Right renal pelvis (tissue), 4 donors: ENCODE data around the gene RGS7. TPM values are rescaled to one million over a fixed set of nuclear protein-coding genes. Genes with fewer than 3 reads are reported as not detected.
A peak's percentile ranks its signal among the peaks of the same experiment; 100 is the strongest.
"Not testable (repeated sequence)": the region's sequence is repeated elsewhere in the genome, so short reads cannot be mapped to it uniquely, and the experiment has no call there.

Source experiments
- DNase-seq, 4 donors: peaks; one replicate each; pipeline ENCODE4 v3.0.0-alpha.2; 2013; ENCODE audit warnings: low read depth in 4 of 4, low spot score in 3 of 4, missing footprints in 1 of 4
- polyA plus RNA-seq, 4 donors: library from polyadenylated mRNA; unstranded; fragments of 120-200 nt; gene quantifications; one replicate each; pipeline ENCODE4 v1.2.1, GENCODE V29; 2013; ENCODE audit not compliant: insufficient read length in 4 of 4

Gene RGS7
- polyA plus RNA-seq, 4 donors = 5.3 to 6.5 (median 6.2) TPM

DNA sequence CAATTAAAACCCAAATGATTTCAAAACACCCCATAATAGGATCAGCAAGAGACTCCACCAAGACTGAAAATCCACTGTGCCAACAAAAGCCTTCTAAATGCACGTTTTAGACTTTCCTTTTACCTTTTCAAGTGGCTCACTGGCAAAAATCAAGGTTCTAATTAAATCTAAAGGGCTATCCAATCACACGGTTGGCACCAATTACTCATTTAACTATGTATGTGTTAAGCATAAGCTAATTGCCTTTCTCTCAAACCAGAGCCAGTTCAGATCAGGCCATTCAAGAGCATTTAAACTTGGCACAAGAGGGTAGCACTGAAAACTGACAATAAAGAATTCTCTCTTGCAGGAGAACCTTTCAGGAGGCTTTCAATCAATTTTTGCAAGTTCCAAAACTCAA is 139.5 kb downstream of the RGS7 start:
- no peak for DNase-seq

DNA sequence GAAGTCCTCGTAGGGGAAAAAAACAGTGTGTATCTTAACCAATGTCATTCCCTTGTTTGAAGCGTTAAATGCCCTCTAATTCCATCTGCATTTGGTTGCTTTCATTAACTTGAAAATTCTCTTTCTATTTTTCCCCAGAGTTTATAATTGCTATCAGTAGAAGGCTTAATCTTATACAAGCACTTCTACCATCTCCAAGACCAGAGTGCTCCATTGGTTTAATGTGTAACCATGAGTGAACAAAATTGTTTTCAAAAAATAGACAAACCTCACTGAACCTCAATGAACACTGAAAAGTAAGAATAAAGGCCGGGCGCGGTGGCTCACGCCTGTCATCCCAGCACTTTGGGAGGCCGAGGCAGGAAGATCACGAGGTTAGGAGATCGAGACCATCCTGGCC is 141.3 kb downstream of the RGS7 start:
- DNase-seq = no peak

DNA sequence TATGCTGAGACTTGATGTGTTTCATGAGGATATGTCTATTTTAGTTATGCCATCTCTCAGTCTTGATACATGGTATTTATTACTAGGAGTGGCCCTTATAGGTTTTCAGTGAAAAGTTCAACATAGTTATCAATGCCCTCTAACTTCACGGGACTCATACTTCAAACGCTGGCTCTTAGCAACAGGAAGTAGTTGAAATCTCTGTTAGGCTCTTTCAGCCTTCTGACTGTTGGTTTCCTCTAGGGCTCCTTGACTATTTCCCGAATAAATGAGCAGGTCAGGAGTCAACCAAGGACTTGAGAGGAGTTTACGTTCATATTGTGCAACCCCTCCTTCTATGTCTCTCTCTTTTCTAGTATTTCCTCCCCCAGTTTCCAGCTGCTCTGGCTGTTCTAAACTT is 141.8 kb downstream of the RGS7 start:
- DNase-seq = no peak

DNA sequence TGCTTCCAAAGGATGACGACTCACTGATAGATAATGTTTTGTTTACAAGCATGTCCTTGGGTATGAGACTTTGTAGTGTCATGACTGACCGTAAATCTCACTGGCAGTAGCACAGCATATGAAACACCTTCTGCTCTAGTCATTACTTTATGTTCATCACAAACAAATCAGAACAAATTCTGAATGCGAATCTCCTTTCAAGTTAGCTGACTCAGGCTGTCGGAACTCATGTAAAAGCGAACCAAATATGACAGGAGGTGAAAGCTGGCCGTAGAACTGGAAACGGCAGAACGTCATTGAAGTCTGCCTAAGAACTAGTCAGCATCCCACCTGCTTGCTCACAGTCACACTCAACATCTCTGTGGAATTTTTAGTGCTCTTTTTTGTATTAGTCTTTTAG is 143.9 kb downstream of the RGS7 start:
- DNase-seq = no peak

DNA sequence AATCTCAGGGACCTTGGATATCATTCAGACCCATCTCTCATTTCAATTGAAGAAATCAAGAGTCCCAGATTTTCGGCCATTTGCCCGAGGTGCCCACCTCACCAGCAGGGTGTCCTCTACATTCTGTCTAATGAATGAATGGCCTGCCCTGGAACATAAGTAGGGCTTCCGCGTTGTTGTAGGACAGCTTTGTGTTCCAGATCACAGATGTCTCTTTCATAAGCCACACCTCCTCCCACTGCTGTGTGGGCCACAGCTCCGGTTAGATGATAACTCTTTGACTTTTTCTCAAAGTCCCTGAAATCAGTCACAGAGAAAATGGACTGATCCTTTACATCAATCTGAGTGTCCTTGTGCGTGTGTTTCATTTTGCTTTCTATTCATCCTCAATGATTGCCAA is 144.4 kb downstream of the RGS7 start:
- DNase-seq = no peak

DNA sequence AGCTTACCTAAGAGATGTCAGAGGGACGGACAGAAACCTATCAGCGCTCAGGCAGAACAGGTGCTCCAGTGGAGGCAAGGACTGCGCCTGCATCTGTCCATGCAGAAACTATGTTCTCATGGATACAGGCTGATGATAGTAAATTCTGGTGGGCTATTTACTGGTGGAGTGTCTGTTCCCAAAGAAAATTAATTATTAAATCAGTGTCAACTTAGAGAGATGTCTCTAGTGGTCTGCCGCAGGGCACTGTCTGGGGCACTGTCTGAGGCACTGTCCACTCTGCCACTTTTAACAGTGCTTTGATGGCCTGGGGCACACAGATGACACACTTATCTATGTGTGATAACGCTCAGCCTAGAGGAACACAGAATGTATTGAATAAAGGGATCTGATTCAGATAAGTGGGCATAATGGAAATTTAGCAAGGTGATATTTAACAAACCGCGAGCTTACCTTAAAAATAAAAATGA is 148.1 kb downstream of the RGS7 start:
- no peak for DNase-seq

DNA sequence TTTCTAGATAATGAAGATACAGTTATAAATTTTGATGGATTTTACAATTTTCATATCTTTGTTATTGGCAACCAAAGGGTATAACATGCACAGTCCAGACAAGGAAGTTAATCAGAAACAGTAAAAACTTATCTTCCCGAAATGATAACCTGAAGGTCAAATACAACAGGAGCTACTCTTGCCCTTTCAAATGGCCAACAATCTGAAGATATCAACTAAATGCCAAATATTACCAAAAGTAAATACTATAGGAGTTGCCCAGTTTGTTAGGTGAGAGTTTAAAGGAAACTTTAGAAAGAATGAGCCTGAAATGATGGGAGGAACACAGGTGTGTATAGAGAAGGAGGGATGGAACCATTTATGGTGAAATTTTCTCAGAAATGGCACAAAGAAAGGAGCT is 153.2 kb downstream of the RGS7 start:
- DNase-seq = no peak

DNA sequence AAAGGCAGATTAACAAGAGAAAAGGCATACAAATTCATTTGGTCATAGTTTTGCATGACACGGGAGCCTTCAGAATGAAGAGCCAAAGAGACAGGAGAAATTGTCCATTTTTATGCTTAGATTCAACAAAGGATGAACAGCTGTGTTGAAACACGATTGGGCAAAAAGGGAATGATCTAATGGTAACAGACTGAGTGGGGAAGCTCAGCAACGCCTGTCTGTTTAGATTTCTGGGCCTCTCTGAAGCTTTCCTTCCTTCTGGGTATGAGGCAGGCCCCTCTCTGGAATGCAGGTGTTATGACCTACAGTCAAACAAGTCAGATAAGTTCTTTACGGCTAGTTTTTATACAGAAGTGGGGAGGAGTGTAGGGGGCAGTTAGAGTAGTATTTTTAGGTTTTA is 154.6 kb downstream of the RGS7 start:
- DNase-seq = no peak

DNA sequence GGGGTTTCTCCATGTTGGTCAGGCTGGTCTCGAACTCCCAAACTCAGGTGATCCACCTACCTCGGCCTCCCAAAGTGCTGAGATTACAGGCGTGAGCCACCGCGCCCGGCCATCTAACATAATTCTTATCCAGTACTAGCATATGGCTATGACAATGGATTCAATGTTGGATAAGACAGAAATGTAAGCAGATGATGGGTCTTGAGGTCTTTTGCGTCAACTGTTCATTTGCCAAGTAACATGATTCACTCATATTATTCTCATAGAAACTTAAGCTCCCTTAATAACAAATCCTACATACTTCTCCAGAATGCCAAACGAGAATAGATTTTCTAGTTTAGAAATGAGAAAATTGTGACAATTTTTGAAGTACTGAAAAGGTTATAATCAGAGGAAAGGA is 170.3 kb downstream of the RGS7 start:
- DNase-seq = no peak

DNA sequence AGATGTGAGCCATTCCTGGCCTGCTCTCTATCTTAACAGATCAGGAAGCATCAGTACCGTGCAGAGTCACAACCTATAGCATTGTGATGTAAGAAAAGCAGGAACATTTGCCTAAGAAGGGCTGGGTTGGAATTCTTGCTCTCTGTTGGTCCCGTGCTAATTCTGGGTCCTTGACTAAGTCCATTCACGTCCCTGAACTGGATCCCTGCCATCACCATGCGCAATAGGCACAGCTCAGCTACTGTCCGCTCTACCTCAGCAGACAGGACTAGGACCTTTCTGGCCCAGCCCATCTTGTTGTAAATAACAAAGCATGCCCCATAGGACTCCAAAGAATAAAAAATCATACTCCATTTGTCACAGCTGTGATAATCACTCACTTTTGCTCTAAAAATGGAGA is 175.0 kb downstream of the RGS7 start:
- DNase-seq = no peak

DNA sequence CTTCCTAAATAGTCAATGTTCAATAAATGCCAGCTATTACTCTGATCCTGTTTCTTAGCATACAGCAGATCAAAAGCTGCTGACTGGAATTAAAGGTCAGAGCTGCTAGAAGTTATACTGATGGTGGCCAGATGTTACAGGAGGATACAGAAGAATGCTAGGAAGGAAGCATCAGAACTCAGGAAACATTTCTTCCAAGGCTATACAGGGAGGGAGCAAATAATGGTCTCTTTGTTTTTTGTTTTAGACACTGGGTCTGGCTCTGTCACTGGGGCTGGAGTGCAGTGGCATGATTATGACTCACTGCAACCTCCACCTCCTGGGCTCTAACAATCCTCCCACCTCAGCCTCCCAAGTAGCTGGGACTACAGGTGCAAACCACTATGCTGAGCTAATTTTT is 175.5 kb downstream of the RGS7 start:
- no peak for DNase-seq

DNA sequence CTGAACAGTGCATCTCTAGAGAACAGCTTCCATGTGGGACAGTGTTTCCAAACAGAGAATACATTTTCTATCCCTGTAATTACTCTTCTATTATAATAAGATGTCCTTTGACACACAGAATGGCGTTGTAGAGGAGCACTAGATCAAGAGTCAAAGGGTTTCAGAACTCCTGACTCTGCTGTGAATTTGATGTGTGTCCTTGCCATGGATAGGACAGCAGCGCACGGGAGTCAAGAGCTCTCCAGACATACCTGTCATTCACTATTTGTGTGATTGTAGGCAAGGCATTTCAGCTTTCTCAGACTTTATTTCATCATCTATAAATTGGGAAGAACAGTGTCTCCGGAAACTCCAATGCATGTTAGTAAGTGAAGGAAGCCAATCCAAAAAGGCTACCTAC is 176.4 kb downstream of the RGS7 start:
- DNase-seq = no peak

DNA sequence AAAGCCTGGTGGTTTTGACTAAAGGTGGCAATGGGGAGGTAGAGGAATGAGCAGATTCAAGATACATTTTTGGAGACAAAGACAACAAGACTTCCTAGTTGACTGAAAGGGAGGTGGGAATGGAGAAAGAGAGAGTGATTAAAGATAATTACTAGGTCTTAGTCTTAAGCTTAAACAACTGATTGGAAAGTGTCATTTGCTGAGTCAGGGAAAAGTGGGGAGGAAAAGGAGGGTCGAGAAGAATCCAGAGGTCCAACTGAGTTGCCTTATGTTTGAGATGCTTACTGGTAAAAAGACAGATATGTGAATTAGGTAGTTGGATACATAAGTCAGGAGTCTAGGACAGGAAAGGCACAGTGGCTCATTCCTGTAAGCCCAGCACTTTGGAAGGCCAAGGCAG is 179.3 kb downstream of the RGS7 start:
- no peak for DNase-seq

DNA sequence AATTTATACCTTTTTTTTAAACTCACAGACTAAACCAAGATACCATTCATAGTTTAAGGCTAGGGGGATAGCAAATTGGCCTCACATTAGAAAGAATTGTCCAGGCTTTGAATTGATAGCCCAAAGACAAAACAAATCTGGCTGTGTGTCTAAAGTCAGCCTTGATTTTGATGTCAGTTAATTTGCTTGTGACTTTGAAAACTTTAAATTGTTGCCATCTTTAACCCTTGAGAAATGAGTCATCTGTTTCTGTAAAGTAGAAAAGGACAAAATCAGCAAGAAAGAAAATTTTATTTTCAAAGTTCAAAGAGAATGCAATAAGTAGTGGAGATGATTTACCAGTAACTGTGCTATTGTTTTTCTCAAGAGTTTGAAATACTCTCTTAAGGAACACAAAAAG is 184.5 kb downstream of the RGS7 start:
- DNase-seq = peak in 2 of 4 donors; percentile 28 to 57

DNA sequence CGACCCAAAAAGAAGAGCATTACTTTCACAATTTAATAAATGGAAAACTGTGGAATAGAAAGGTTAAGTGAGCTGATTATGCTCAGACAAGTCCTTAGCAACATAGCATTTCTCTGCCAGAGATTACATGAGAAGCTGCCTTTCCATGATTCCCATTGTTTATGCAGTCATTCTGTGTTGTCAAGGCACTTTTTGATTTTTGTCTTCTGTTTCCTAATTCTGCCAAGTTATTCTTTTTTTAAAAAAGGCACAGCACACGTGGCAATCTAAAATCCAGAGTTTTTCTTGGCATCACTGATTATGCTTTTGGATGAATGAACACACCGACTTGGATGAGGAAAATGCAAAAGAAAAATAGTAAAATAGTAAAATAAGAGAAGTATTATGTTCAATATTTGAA is 185.0 kb downstream of the RGS7 start:
- peak in 1 of 4 donors; percentile 20 for DNase-seq

DNA sequence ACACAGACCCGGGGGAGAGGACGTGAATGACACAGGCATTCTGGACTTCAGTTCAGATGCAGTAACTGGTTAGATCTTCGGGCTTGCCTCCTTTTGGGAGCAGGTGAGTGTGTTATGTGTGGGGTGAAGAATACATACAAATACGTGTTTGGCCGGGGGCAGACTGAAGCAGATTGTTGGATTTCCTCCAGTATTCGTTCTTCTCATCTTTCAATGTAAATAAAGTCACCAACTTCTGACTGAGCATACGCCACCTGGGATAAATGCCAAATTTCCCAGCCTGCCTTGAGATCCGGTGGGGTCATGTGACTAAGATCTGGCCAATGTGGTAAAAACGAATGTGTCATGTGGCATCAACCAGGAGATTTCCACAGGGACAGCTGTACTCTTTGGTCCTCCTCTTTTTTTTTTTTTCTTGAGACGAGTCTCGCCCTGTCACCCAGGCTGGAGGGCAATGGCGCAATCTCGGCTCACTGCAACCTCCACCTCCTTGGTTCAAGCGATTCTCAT is 189.8 kb downstream of the RGS7 start:
- DNase-seq = no peak

DNA sequence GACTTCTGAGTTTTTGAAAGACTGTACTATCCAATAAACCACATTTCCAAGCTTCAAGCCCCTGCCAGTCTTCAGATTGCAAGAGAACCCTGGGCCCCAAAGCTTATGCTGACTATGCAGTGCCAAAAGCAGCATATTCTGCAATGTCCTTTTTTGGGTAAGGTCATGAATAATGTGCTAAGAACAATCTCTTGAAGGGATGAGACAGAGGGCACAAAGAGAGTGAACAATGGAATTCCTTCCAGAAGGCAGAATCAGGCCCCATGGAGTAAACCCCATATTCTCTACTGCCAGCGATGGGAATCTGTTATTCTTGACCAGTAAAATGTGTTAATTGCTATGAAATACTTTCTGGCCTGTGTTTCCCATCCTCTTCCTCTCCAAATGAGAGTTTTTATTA is 190.4 kb downstream of the RGS7 start:
- no peak for DNase-seq

DNA sequence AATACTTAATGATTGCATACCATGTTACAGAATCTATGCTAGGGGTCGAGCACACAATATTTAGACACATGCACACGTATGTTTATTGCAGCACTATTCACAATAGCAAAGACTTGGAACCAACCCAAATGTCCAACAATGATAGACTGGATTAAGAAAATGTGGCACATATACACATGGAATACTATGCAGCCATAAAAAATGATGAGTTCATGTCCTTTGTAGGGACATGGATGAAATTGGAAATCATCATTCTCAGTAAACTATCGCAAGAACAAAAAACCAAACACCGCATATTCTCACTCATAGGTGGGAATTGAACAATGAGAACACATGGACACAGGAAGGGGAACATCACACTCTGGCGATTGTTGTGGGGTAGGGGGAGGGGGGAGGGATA is 191.7 kb downstream of the RGS7 start:
- DNase-seq = not testable (repeated sequence)

DNA sequence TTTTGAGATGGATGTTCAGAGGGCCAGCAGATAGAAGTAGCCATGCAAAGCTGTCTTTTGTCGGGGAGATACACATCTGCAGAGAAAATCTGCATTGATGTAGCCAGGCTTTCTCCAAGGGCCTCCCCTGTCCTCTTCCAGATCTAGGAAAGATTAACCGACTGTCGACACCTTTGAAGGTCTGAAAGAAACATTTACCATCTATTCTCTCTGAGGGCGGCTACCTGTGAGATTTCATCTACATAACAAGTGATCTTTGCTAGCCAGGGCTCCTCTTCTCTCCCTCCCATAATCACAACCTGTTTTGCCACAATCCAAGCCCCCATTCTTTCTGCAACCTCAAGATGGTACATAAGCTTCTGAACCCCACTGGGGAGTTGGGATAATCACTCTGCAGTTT is 193.6 kb downstream of the RGS7 start:
- no peak for DNase-seq

DNA sequence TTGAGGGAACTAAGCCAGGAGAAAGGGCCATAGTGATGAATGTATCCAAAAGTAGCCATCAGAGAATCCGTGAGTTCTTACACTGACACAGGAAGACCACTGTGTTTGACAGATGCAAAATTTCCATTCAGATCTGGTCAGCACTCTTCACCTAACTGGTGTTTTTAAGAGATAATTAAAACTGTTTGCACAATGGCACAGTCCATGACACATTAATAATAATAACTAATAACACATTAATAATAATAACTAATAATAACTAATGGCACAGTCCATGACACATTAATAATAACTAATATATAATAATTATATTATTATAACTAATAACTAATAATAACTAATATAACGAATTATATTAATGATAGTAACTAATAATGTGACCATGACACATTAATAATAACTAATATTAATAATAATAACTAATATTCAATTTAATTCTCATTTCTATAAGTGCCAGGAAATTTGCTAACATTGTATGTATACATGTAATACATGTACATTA is 195.8 kb downstream of the RGS7 start:
- no peak for DNase-seq

DNA sequence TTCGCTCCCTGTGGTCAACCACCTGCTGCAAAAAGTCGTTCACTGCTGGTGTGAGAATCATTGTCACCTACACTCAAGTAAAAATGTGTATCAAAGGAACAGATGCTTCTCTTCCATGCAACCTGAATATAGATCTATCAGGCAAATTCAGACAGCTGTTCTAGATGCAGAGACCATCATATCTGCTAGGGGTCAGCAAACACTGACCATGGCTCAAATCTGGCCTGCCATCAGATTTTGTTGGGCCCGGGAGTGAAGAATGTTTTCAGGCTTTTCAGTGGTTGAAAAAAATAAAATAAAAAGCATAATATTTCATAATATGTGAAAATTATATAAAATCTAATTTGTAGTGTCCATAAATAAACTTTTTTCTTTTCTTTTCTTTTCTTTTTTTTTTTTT is 199.6 kb downstream of the RGS7 start:
- DNase-seq = no peak

DNA sequence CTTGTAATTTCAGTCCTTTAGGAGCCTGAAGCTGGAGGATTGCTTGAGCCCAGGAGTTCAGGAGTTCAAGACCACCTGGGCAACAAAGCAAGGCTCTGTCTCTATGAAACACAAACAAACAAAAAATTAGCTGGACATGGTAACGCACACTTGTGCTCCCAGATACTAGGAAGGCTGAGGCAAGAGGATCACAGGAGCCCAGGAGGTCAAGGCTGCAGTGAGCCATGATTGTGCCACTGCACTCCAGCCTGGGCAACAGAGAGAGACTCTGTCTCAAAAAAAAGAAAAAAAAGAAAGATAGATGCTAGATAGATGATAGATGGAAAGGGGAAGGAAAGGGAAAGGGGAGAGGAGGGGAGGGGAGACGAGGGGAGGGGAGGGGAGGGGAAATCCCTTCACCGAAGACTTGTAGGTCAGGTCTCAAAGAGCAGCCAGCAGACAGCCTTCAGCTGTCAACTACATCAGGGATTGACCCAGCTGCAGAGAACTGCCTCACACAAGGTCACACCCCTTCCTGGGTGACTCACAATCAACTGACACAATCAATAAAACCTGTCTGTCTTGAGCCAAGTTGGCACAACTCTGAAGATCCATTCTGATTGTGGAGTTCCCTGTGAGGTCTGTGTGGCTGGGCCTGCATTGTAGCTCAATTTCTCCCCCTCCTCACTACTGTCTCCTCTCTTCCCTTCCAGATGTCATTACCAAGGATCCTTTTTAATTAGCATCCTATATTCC is 200.6 kb downstream of the RGS7 start:
- no peak for DNase-seq

DNA sequence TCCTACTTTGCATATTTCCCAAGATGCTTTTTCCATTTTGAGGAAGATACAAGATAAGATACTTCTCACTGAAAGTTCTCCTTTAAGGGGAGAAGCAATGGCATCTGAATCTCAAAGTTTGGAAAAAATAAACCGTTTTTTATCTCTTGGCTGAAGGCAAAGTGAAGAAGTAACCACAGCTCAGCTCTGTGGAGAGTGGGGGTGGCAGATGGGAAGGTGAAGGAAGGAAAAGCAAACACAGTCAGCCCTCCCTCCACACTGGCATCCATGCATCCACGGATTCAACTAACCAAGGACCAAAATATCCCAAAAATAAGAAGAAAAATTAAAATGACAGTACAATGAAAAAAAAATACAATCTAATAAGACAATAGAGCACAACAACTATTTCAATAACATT is 211.1 kb downstream of the RGS7 start:
- DNase-seq = no peak
